HCT116 (cell line): Measurements from ENCODE around the gene ADAMTS5. TPM values are rescaled to one million over a fixed set of nuclear protein-coding genes. Genes with fewer than 3 reads are reported as not detected.

Source experiments
- ATAC-seq: fragments of 200-7000 bp; cut with Tn5 transposase; 2 replicates; pipeline ENCODE4 v1.9.1; 2020; ENCODE audit warnings: mild to moderate bottlenecking, moderate library complexity
- BruUV-seq: library from RNA; stranded (reverse); fragments of 400-500 nt; replicated peaks from 2 replicates; lab custom pipeline; 2021; lab: Mats Ljungman, UMichigan
- CTCF ChIA-PET: fragments of 300-600 bp; sonication (Branson Sonifier 250); formaldehyde crosslinking; loops from one replicate; lab custom pipeline; 2021; ENCODE audit warnings: antibody characterized with exemption; lab: Charles Lee
- POLR2A ChIA-PET: fragments of 300-600, 350-600 bp; sonication (Branson Sonifier 250); formaldehyde crosslinking; loops from one replicate; lab custom pipeline; 2021; ENCODE audit warnings: antibody characterized with exemption; lab: Charles Lee
- RAD21 ChIA-PET, 2 experiments: fragments of 300-600 bp; sonication (Branson Sonifier 250); formaldehyde crosslinking; loops; one replicate each; lab custom pipeline; 2023; ENCODE audit warnings: low total read pairs in 2 of 2; ENCODE audit not compliant: uncharacterized antibody in 2 of 2, unreplicated experiment in 2 of 2, low non-redundant PET in 1 of 2; lab: Charles Lee
- DNase-seq: peaks from one replicate; pipeline ENCODE4 v3.0.0-alpha.2; 2010; ENCODE audit warnings: low read depth, low spot score
- H2AFZ ChIP-seq: fragments of 200-600 bp; shearing (Covaris generic), sonication (generic); 2 replicates; pipeline ENCODE4 v1.6.1; 2017; ENCODE audit warnings: low read depth, mixed run types, mixed read lengths, antibody characterized with exemption, low read length; ENCODE audit not compliant: poor library complexity, severe bottlenecking
- H3K27ac ChIP-seq: 2 replicates; pipeline ENCODE4 v1.5.1; 2012; ENCODE audit warnings: low read depth, low read length
- H3K27me3 ChIP-seq: fragments of 200-600 bp; sonication (generic); 2 replicates; pipeline ENCODE4 v1.6.1; 2016; ENCODE audit warnings: mixed run types, low read length, mixed read lengths; ENCODE audit not compliant: insufficient read depth
- H3K36me3 ChIP-seq, 2 experiments: fragments of 200-500 bp in 1 of 2; fragments of 200-600 bp in 1 of 2; sonication (Bioruptor generic) in 1 of 2; sonication (generic) in 1 of 2; 2 replicates each; pipeline versions ENCODE4 v1.5.1 to v1.6.1; 2014 to 2016; ENCODE audit warnings: low read length in 2 of 2, inconsistent platforms in 1 of 2, mixed read lengths in 1 of 2, mixed run types in 1 of 2; ENCODE audit not compliant: insufficient read depth in 2 of 2, control insufficient read depth in 1 of 2
- H3K4me1 ChIP-seq, 2 experiments: fragments of 200-600 bp in 1 of 2; sonication (generic) in 1 of 2; 2 replicates each; pipeline versions ENCODE4 v1.5.1 to v1.6.1; 2012 to 2017; ENCODE audit warnings: low read length in 2 of 2, inconsistent platforms in 1 of 2, mild to moderate bottlenecking in 1 of 2, mixed read lengths in 1 of 2, mixed run types in 1 of 2, moderate library complexity in 1 of 2; ENCODE audit not compliant: insufficient read depth in 2 of 2, control insufficient read depth in 1 of 2
- H3K4me2 ChIP-seq: fragments of 200-600 bp; sonication (generic); 2 replicates; pipeline ENCODE4 v1.6.1; 2017; ENCODE audit warnings: mixed run types, low read length, mixed read lengths
- H3K4me3 ChIP-seq, 2 experiments: fragments of 200-600 bp in 1 of 2; sonication (generic) in 1 of 2; replicated peaks in 1 of 2; 2 replicates each; pipeline ENCODE4 v1.5.1; 2011 to 2016; ENCODE audit warnings: low read length in 2 of 2, control low read depth in 1 of 2, low read depth in 1 of 2, mild to moderate bottlenecking in 1 of 2, mixed read lengths in 1 of 2, mixed run types in 1 of 2
- H3K79me2 ChIP-seq: fragments of 200-600 bp; sonication (generic); 2 replicates; pipeline ENCODE4 v1.6.1; 2017; ENCODE audit warnings: mild to moderate bottlenecking, mixed run types, low read length, moderate library complexity, mixed read lengths; ENCODE audit not compliant: insufficient read depth
- H3K9ac ChIP-seq: fragments of 200-600 bp; sonication (generic); 2 replicates; pipeline ENCODE4 v1.6.1; 2016; ENCODE audit warnings: low read length, mixed read lengths
- H3K9me2 ChIP-seq: fragments of 200-600 bp; sonication (generic), shearing (Covaris generic); 2 replicates; pipeline ENCODE4 v1.6.1; 2017; ENCODE audit warnings: mixed run types, mild to moderate bottlenecking, moderate library complexity; ENCODE audit not compliant: insufficient read depth
- H3K9me3 ChIP-seq, 2 experiments: fragments of 200-500 bp in 1 of 2; fragments of 200-600 bp in 1 of 2; sonication (Bioruptor generic) in 1 of 2; sonication (generic) in 1 of 2; 2 replicates each; pipeline ENCODE4 v1.6.1; 2014 to 2017; ENCODE audit warnings: low read length in 2 of 2, mixed read lengths in 2 of 2, inconsistent platforms in 1 of 2, low read depth in 1 of 2, mild to moderate bottlenecking in 1 of 2, mixed run types in 1 of 2, moderate library complexity in 1 of 2; ENCODE audit not compliant: control insufficient read depth in 1 of 2, insufficient read depth in 1 of 2
- H4K20me1 ChIP-seq: fragments of 200-600 bp; sonication (generic), shearing (Covaris generic); 2 replicates; pipeline ENCODE4 v1.6.1; 2017; ENCODE audit warnings: mixed run types, mild to moderate bottlenecking, moderate library complexity; ENCODE audit not compliant: insufficient read depth
- CEBPB ChIP-seq: IDR thresholded peaks from 2 replicates; pipeline ENCODE4 v1.6.1; 2012; ENCODE audit warnings: low read depth
- EGR1 ChIP-seq: IDR thresholded peaks from 2 replicates; pipeline ENCODE4 v1.6.1; 2012; ENCODE audit warnings: low read depth
- ELF1 ChIP-seq: IDR thresholded peaks from 2 replicates; pipeline ENCODE4 v1.6.1; 2012; ENCODE audit warnings: low read depth, borderline replicate concordance
- EZH2 ChIP-seq: fragments of 200-600 bp; sonication (generic); IDR thresholded peaks from 2 replicates; pipeline ENCODE4 v1.6.1; 2017; ENCODE audit warnings: antibody characterized with exemption, mixed run types
- EZH2phosphoT487 ChIP-seq: fragments of 200-600 bp; IDR thresholded peaks from 2 replicates; pipeline ENCODE4 v1.6.1; 2018; ENCODE audit warnings: antibody characterized with exemption, borderline replicate concordance
- POLR2A ChIP-seq: IDR thresholded peaks from 2 replicates; pipeline ENCODE4 v1.7.0; 2011; ENCODE audit warnings: borderline replicate concordance; ENCODE audit not compliant: insufficient read depth, insufficient read length; ENCODE audit errors: extremely low read depth
- RAD21 ChIP-seq: IDR thresholded peaks from 2 replicates; pipeline ENCODE4 v1.6.1; 2012; ENCODE audit warnings: low read depth, mild to moderate bottlenecking
- TCF7L2 ChIP-seq: IDR thresholded peaks from 2 replicates; pipeline ENCODE4 v1.7.0; 2011; ENCODE audit warnings: borderline replicate concordance, inconsistent platforms; ENCODE audit not compliant: insufficient read depth, insufficient read length; ENCODE audit errors: extremely low read depth
- YY1 ChIP-seq: IDR thresholded peaks from 2 replicates; pipeline ENCODE4 v1.6.1; 2011; ENCODE audit warnings: low read length, low read depth, moderate library complexity, mild to moderate bottlenecking; ENCODE audit not compliant: insufficient replicate concordance; ENCODE audit errors: extremely low read depth
- ZFX ChIP-seq: fragments of 450-650 bp; IDR thresholded peaks from 2 replicates; pipeline ENCODE4 v1.6.1; 2017
- ZNF274 ChIP-seq: fragments of 200-500 bp; sonication (Bioruptor generic); IDR thresholded peaks from 2 replicates; pipeline ENCODE4 v1.6.1; 2014; ENCODE audit warnings: mild to moderate bottlenecking, low read depth, low read length, inconsistent platforms
- intact Hi-C: fragments of 100-400 bp; cut with micrococcal nuclease; formaldehyde crosslinking; loops from 2 replicates; pipeline ENCODE4 v1.10.0; 2022
- total RNA-seq: library from RNA; stranded (reverse); gene quantifications from one replicate; pipeline ENCODE4 v1.2.1, GENCODE V29; 2021; ENCODE audit not compliant: unreplicated experiment
- TF ChIP-seq, protein P1 (sequence below): IDR thresholded peaks from 2 replicates; pipeline ENCODE4 v1.6.1; 2011; ENCODE audit warnings: mild to moderate bottlenecking, low read length, moderate library complexity; ENCODE audit not compliant: insufficient replicate concordance; ENCODE audit errors: extremely low read depth
- TF ChIP-seq, protein P2 (sequence below): IDR thresholded peaks from 2 replicates; pipeline ENCODE4 v1.6.1; 2012; ENCODE audit warnings: low read depth

Gene ADAMTS5
- total RNA-seq, 1 experiment from 2014 or later = 0.02 TPM

- ChIA-PET RAD21 (no interaction called here), POLR2A (no interaction called here)
- Histone ChIP-seq H3K9ac (no peak overlapping the region), H3K4me2 (no peak overlapping the region), H3K9me3 (peaks cover 16 to 47% of the 10 kb centered on the region in 2 experiments; a peak in 3 of 4 replicates), H3K36me3 (no peaks in the 10 kb centered on the region), H3K79me2 (no peaks in the 10 kb centered on the region), H2AFZ (no peak overlapping the region), H3K4me1 (no peaks in the 10 kb centered on the region), H3K9me2 (no peaks in the 10 kb centered on the region), H3K27ac (no peak overlapping the region), H4K20me1 (no peaks in the 10 kb centered on the region), H3K27me3 (no peaks in the 10 kb centered on the region)
- intact Hi-C loops = no loop called here
- BruUV-seq = no TSS peak
- DNase-seq = no peak
- TF ChIP-seq ZNF274 = no peak
- TF ChIP-seq EGR1 = no peak
- TF ChIP-seq, protein P1, sequence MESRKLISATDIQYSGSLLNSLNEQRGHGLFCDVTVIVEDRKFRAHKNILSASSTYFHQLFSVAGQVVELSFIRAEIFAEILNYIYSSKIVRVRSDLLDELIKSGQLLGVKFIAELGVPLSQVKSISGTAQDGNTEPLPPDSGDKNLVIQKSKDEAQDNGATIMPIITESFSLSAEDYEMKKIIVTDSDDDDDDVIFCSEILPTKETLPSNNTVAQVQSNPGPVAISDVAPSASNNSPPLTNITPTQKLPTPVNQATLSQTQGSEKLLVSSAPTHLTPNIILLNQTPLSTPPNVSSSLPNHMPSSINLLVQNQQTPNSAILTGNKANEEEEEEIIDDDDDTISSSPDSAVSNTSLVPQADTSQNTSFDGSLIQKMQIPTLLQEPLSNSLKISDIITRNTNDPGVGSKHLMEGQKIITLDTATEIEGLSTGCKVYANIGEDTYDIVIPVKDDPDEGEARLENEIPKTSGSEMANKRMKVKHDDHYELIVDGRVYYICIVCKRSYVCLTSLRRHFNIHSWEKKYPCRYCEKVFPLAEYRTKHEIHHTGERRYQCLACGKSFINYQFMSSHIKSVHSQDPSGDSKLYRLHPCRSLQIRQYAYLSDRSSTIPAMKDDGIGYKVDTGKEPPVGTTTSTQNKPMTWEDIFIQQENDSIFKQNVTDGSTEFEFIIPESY = no peak
- TF ChIP-seq EZH2phosphoT487 = no peak
- no peak for TF ChIP-seq TCF7L2
- TF ChIP-seq YY1 = no peak
- no peak for TF ChIP-seq RAD21
- TF ChIP-seq, protein P2, sequence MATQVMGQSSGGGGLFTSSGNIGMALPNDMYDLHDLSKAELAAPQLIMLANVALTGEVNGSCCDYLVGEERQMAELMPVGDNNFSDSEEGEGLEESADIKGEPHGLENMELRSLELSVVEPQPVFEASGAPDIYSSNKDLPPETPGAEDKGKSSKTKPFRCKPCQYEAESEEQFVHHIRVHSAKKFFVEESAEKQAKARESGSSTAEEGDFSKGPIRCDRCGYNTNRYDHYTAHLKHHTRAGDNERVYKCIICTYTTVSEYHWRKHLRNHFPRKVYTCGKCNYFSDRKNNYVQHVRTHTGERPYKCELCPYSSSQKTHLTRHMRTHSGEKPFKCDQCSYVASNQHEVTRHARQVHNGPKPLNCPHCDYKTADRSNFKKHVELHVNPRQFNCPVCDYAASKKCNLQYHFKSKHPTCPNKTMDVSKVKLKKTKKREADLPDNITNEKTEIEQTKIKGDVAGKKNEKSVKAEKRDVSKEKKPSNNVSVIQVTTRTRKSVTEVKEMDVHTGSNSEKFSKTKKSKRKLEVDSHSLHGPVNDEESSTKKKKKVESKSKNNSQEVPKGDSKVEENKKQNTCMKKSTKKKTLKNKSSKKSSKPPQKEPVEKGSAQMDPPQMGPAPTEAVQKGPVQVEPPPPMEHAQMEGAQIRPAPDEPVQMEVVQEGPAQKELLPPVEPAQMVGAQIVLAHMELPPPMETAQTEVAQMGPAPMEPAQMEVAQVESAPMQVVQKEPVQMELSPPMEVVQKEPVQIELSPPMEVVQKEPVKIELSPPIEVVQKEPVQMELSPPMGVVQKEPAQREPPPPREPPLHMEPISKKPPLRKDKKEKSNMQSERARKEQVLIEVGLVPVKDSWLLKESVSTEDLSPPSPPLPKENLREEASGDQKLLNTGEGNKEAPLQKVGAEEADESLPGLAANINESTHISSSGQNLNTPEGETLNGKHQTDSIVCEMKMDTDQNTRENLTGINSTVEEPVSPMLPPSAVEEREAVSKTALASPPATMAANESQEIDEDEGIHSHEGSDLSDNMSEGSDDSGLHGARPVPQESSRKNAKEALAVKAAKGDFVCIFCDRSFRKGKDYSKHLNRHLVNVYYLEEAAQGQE = no peak
- no peak for TF ChIP-seq ELF1
- TF ChIP-seq ZFX = no peak
- TF ChIP-seq CEBPB = no peak
- TF ChIP-seq POLR2A = no peak
- no peak for TF ChIP-seq EZH2
- TF ChIP-seq, all 23 proteins: peak for 0
- no peak for ATAC-seq
- no peak overlapping the region for H3K4me3 ChIP-seq
- CTCF ChIA-PET = no interaction called here
Observed at GRCh38 chr21:26943921-26944320, 23.0 kb downstream of the ADAMTS5 start.
